Keratinocyte (primary cell): ENCODE results near the gene CDC42EP1.

Experiments used
- EZH2 ChIP-seq: IDR thresholded peaks from one replicate; pipeline ENCODE4 v1.6.1; 2012; ENCODE audit warnings: inconsistent platforms, mild to moderate bottlenecking, low read length, moderate library complexity
- TF ChIP-seq, protein P1 (sequence below), 3 experiments: IDR thresholded peaks in 1 of 3; conservative IDR thresholded peaks in 1 of 3; optimal IDR thresholded peaks in 1 of 3; 2 replicates in 2 of 3; 3 replicates in 1 of 3; pipeline versions ENCODE3 to v1.5.1; 2011; ENCODE audit warnings: low read length in 3 of 3, mild to moderate bottlenecking in 3 of 3, moderate library complexity in 2 of 3, control low read depth in 1 of 3, inconsistent platforms in 1 of 3; ENCODE audit not compliant: insufficient read depth in 2 of 3; ENCODE audit errors: extremely low read depth in 1 of 3

DNA sequence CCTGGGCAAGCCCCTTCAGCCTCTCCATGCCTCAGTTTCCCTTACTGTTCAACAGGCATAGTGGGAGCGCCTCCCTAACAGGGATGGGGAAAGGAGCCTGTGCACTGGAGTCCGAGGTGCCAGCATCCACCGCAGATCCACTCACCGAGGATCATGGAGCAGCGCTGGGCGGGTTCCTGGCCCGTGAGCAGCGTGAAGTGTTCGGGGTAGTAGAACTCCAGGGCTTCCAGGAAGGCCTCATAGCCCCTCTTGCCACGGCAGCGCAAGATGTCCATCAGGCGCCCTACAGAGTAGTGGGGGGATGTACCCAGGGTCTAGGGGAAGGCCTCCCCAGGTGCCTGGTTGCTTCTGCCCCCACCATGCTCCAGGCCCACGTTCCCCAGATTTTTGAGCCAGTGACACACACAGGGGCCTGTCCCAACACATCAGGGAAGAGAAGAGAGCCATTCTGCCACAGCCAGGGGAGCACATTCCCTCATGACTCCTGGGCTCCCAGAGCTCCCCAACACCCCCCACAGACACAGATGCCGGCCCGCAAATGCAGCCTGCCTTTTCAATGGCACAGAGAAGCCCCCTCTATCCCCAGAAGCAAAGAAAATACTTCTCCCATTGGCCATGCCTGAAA is 42.3 kb upstream of the CDC42EP1 start:
- TF ChIP-seq, protein P1, sequence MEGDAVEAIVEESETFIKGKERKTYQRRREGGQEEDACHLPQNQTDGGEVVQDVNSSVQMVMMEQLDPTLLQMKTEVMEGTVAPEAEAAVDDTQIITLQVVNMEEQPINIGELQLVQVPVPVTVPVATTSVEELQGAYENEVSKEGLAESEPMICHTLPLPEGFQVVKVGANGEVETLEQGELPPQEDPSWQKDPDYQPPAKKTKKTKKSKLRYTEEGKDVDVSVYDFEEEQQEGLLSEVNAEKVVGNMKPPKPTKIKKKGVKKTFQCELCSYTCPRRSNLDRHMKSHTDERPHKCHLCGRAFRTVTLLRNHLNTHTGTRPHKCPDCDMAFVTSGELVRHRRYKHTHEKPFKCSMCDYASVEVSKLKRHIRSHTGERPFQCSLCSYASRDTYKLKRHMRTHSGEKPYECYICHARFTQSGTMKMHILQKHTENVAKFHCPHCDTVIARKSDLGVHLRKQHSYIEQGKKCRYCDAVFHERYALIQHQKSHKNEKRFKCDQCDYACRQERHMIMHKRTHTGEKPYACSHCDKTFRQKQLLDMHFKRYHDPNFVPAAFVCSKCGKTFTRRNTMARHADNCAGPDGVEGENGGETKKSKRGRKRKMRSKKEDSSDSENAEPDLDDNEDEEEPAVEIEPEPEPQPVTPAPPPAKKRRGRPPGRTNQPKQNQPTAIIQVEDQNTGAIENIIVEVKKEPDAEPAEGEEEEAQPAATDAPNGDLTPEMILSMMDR (optimal IDR thresholded peaks at IDR 0.05 in 1 of 3, IDR thresholded peaks at IDR 0.05 in 1 of 3, conservative IDR thresholded peaks at IDR 0.05 in 1 of 3; ENCODE audit: extremely low read depth in 1 of 3, insufficient read depth in 2 of 3, low read length in 3 of 3) = no peak
- TF ChIP-seq EZH2 = no peak
